Measurements from ENCODE around the gene SURF2. TPM values are rescaled to one million over a fixed set of nuclear protein-coding genes. Genes with fewer than 3 reads are reported as not detected.
A peak's percentile ranks its signal among the peaks of the same experiment; 100 is the strongest.

SURF2 gene
- total RNA-seq, 2 donors from 2014 or later: 9.4 to 18.7 TPM

DNA sequence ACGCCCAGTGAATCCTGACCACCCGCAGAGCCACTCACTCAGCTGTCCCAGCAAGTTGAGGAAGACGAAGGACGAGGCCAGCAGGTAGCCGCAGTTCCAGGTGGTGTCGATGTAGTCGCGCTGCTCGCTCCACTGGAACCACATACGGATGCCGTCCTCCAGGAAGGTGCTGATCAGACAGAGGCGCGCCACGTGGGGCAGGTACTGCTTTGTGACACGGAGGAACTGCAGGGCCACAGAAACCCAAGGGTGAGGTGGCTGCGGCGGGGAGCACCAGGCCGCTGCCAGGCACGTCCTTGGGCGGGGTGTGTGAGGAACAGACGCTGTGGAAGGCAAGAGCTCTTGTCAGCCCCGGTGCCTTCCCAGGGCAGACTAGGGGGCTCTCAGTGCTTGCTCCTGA is 10.9 kb downstream of the SURF2 start:
- Histone ChIP-seq H3K9me3 (no peaks in the 10 kb centered on the region), H3K4me1 (peaks cover 29% of the 10 kb centered on the region), H3K36me3 (peaks cover 20% of the 10 kb centered on the region), H3K27ac (no peak overlapping the region), H3K27me3 (no peaks in the 10 kb centered on the region), H3K4me3 (no peak overlapping the region), H3K9ac (ENCODE audit: low read depth in 2 of 2, low read length in 2 of 2) (peak overlapping the region in 1 of 2 donors; percentile 41)
- intact Hi-C loops (cut with DNase I): no loop called here
- TF ChIP-seq, protein P1, sequence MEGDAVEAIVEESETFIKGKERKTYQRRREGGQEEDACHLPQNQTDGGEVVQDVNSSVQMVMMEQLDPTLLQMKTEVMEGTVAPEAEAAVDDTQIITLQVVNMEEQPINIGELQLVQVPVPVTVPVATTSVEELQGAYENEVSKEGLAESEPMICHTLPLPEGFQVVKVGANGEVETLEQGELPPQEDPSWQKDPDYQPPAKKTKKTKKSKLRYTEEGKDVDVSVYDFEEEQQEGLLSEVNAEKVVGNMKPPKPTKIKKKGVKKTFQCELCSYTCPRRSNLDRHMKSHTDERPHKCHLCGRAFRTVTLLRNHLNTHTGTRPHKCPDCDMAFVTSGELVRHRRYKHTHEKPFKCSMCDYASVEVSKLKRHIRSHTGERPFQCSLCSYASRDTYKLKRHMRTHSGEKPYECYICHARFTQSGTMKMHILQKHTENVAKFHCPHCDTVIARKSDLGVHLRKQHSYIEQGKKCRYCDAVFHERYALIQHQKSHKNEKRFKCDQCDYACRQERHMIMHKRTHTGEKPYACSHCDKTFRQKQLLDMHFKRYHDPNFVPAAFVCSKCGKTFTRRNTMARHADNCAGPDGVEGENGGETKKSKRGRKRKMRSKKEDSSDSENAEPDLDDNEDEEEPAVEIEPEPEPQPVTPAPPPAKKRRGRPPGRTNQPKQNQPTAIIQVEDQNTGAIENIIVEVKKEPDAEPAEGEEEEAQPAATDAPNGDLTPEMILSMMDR (IDR thresholded peaks at IDR 0.05): no peak
- DNase-seq: no peak

DNA sequence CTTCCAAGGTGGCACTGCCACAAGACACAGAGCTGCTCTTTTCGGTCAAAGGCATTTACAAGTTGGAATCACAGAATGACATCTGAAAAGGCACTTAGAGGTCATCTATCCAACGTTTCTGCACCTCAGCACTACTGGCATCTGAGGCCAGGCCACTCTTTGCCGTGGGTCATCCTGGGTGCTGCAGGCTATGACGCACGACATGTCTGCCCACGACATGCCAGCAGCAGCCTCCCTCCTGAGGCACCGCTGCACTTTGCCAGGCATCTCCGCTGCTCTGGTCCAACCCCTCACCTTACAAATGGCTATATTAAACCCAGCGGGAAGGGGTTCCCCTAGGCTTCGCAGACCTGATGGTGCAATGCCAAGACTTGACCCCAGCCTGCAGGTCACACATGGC is 11.4 kb downstream of the SURF2 start:
- Histone ChIP-seq H3K36me3 (peaks cover 14% of the 10 kb centered on the region), H3K27me3 (no peaks in the 10 kb centered on the region), H3K9me3 (no peaks in the 10 kb centered on the region), H3K4me1 (peaks cover 35% of the 10 kb centered on the region), H3K9ac (ENCODE audit: low read depth in 2 of 2, low read length in 2 of 2) (peak overlapping the region in 1 of 2 donors; percentile 41), H3K4me3 (no peak overlapping the region), H3K27ac (no peak overlapping the region)
- intact Hi-C loops (cut with DNase I): no loop called here
- TF ChIP-seq, protein P1 (IDR thresholded peaks at IDR 0.05): no peak
- DNase-seq: no peak

DNA sequence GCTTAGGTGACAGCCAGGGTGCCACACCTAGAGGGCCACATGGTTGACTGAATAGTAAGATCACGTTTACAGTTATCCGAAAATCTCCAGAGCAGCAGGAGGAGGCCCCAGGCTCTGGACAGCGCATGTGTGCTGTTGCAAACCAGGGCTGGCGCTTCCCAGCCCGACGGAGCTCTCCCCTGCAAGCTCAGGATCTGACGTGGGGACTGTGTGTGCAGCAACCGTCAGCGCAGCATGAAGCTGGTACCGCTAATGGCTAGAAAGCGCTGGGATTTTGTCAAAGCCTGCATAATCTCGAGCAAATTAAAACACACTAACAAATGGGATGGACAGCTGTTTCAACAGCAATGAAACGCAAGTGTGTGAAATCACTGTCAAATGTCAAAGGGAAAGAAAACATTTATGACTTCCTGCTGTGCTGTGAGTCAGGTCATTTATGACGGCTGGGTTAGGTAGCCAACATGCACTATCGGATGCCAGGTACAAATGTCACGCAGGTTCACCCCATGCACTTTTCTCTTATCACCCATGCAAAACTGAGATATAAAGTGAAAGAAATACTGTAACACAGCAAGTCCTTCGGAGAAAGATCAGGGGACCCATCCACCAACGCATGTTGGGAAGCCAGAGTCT is 12.0 kb downstream of the SURF2 start:
- Histone ChIP-seq H3K9ac (ENCODE audit: low read depth in 2 of 2, low read length in 2 of 2) (peak overlapping the region in 1 of 2 donors; percentile 41), H3K36me3 (peaks cover 8% of the 10 kb centered on the region), H3K9me3 (no peaks in the 10 kb centered on the region), H3K4me3 (no peak overlapping the region), H3K27me3 (no peaks in the 10 kb centered on the region), H3K27ac (peak overlapping the region; percentile 54), H3K4me1 (peaks cover 37% of the 10 kb centered on the region)
- TF ChIP-seq, protein P1 (IDR thresholded peaks at IDR 0.05): no peak
- DNase-seq: peak; percentile 60
- intact Hi-C loops (cut with DNase I): no loop called here

DNA sequence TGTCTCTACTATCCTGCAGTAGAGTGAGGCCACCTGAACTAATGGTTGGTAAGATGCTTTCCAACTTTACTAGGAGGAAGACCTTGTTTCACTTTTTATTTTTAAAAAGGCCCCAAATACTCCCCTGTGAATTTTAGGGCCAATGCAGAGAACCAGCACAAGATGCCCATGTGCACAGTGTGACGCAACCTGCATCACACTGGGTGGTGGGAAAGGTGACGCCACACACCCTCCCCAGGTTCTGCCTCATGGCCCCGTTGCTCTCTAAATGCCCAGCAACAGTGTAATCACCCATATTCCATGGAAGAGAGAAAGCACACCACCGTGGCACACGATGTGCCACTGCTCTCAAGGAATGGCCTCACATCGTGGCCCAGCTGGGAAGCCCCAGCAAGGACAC is 13.1 kb downstream of the SURF2 start:
- Histone ChIP-seq H3K4me1 (peaks cover 39% of the 10 kb centered on the region), H3K27me3 (no peaks in the 10 kb centered on the region), H3K9me3 (no peaks in the 10 kb centered on the region), H3K9ac (ENCODE audit: low read depth in 2 of 2, low read length in 2 of 2) (peak overlapping the region in 1 of 2 donors; percentile 0), H3K36me3 (peaks cover 8% of the 10 kb centered on the region), H3K27ac (no peak overlapping the region), H3K4me3 (no peak overlapping the region)
- intact Hi-C loops (cut with DNase I): no loop called here
- TF ChIP-seq, protein P1 (IDR thresholded peaks at IDR 0.05): no peak
- DNase-seq: no peak

DNA sequence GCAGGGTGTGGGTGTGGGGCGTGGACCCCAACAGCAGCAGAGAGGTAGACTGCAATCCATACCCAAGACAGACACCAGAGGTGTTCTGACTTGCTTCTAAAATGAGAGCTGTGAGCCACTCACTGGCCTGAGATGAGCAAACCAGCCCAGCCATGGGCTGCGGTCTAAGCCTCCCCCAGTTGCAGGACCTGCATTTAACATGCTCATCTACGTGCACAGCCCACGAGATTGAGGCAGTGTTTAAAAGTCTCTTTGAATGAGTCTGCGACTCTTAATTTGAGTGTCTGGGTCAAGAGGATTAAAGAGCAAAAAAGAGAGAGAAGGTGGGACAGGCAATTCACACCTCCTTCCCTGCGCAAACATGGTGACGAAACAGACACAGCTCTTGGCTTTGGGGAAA is 13.6 kb downstream of the SURF2 start:
- intact Hi-C loops (cut with DNase I): no loop called here
- Histone ChIP-seq H3K4me3 (no peak overlapping the region), H3K27ac (no peak overlapping the region), H3K9me3 (no peaks in the 10 kb centered on the region), H3K36me3 (peaks cover 8% of the 10 kb centered on the region), H3K4me1 (peaks cover 41% of the 10 kb centered on the region), H3K9ac (ENCODE audit: low read depth in 2 of 2, low read length in 2 of 2) (no peak overlapping the region), H3K27me3 (no peaks in the 10 kb centered on the region)
- no peak for DNase-seq
- TF ChIP-seq, protein P1 (IDR thresholded peaks at IDR 0.05): no peak

Measured in colonic mucosa (tissue), 4 donors.